Glutamatergic neuron (in vitro differentiated cells): ENCODE results near the gene CLPTM1. TPM values are rescaled to one million over a fixed set of nuclear protein-coding genes. Genes with fewer than 3 reads are reported as not detected.

Experiments used
- DNase-seq: peaks from one replicate; pipeline ENCODE4 v3.0.0; 2022
- H3K27ac Mint-ChIP-seq: one replicate; pipeline ENCODE4 v1.8.0; 2020; ENCODE audit warnings: mild to moderate bottlenecking, mixed read lengths, inconsistent platforms; ENCODE audit not compliant: unreplicated experiment
- H3K27me3 Mint-ChIP-seq: one replicate; pipeline ENCODE4 v1.8.0; 2020; ENCODE audit warnings: mild to moderate bottlenecking, moderate library complexity, mixed read lengths, inconsistent platforms; ENCODE audit not compliant: unreplicated experiment
- H3K36me3 Mint-ChIP-seq: one replicate; pipeline ENCODE4 v1.8.0; 2020; ENCODE audit warnings: mild to moderate bottlenecking, mixed read lengths, inconsistent platforms; ENCODE audit not compliant: unreplicated experiment
- H3K4me1 Mint-ChIP-seq: one replicate; pipeline ENCODE4 v1.8.0; 2020; ENCODE audit warnings: mild to moderate bottlenecking, low read depth, mixed read lengths, inconsistent platforms; ENCODE audit not compliant: unreplicated experiment
- H3K4me3 Mint-ChIP-seq: one replicate; pipeline ENCODE4 v1.8.0; 2020; ENCODE audit warnings: mild to moderate bottlenecking, mixed read lengths, inconsistent platforms; ENCODE audit not compliant: unreplicated experiment
- H3K9me3 Mint-ChIP-seq: one replicate; pipeline ENCODE4 v1.8.0; 2020; ENCODE audit warnings: mild to moderate bottlenecking, moderate library complexity, mixed read lengths, inconsistent platforms; ENCODE audit not compliant: unreplicated experiment
- total RNA-seq: library from RNA; stranded (reverse); fragmentation: NEBNext Ultra II Directional; extraction: Animal tissue kit (Norgen Biotek cat#: 25700); gene quantifications from one replicate; pipeline ENCODE4 v1.2.1, GENCODE V29; 2021; ENCODE audit not compliant: unreplicated experiment
- TF ChIP-seq, protein P1 (sequence below): fragments of 200-600 bp; sonication (generic); IDR thresholded peaks from one replicate; pipeline ENCODE4 v1.5.0; 2021; ENCODE audit not compliant: partially characterized antibody, unreplicated experiment

CLPTM1 gene
- total RNA-seq, 1 donor from 2014 or later = 102 TPM

- peaks cover 3% of the 10 kb centered on the region for H3K4me1 Mint-ChIP-seq
- TF ChIP-seq, protein P1, sequence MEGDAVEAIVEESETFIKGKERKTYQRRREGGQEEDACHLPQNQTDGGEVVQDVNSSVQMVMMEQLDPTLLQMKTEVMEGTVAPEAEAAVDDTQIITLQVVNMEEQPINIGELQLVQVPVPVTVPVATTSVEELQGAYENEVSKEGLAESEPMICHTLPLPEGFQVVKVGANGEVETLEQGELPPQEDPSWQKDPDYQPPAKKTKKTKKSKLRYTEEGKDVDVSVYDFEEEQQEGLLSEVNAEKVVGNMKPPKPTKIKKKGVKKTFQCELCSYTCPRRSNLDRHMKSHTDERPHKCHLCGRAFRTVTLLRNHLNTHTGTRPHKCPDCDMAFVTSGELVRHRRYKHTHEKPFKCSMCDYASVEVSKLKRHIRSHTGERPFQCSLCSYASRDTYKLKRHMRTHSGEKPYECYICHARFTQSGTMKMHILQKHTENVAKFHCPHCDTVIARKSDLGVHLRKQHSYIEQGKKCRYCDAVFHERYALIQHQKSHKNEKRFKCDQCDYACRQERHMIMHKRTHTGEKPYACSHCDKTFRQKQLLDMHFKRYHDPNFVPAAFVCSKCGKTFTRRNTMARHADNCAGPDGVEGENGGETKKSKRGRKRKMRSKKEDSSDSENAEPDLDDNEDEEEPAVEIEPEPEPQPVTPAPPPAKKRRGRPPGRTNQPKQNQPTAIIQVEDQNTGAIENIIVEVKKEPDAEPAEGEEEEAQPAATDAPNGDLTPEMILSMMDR = no peak
- H3K4me3 Mint-ChIP-seq = no peak overlapping the region
Measured at GRCh38 chr19:45010306-45010705, 55.1 kb downstream of the CLPTM1 start.

GRCh38 chr19:45011959-45012358, 56.8 kb downstream of the CLPTM1 start:
- TF ChIP-seq, protein P1 = no peak
- no peaks in the 10 kb centered on the region for H3K36me3 Mint-ChIP-seq
- H3K27me3 Mint-ChIP-seq = peaks cover 4% of the 10 kb centered on the region
- no peak overlapping the region for H3K4me3 Mint-ChIP-seq
- peaks cover 3% of the 10 kb centered on the region for H3K4me1 Mint-ChIP-seq
- H3K27ac Mint-ChIP-seq = no peak overlapping the region
- DNase-seq = no peak
- H3K9me3 Mint-ChIP-seq = peaks cover 2% of the 10 kb centered on the region

More at GRCh38 chr19:45010306-45010705, 55.1 kb downstream of the CLPTM1 start:
- no peak for DNase-seq
- peaks cover 2% of the 10 kb centered on the region for H3K27me3 Mint-ChIP-seq
- H3K36me3 Mint-ChIP-seq = no peaks in the 10 kb centered on the region
- peaks cover 2% of the 10 kb centered on the region for H3K9me3 Mint-ChIP-seq
- peak overlapping the region; percentile 20 for H3K27ac Mint-ChIP-seq

DNA sequence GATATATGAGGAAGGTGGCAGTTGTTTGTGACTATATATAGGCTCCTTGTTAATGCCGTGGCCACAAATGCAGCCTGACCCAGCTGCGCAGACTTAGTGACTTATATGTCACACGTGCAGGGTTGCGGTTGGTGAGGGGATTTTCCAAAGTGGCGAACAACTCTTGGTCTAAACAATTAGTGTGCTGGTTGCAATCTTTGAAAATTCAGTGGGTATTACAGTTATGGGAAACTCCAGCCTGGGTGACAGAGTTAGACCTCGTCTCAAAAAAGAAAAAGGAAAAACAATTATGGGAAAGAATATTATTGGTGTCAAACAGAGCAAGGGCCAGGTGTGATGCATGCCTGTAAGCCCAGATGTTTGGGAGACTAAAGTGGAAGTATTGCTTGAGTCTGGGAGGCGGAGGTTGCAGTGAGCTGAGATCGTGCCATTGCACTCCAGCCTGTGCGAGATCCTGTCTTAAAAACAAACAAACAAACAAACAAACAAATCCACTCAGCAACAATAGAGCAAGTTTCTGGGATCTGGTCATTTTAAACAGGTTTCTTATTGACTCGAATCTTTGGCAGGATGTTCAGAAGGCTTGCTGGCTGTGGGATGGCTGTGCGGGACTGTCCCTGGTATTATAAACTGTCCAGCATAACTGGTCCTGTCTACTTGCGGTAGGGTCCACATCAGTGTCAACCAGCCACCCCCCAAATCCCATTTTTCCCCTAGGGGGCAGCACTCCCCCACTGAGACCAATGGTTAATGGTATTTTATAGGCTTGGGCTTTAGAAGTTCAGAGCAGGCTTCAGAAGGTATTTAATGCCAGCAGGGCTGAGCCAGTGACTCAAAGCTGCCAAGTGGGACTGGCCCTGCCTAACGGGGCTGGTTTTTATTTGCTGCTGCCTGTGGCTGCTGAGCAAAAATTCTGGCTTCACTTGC, 61.5 kb downstream of the CLPTM1 start:
- Mint-ChIP-seq H3K27ac (no peak overlapping the region), H3K36me3 (no peaks in the 10 kb centered on the region), H3K27me3 (peaks cover 2% of the 10 kb centered on the region), H3K9me3 (no peaks in the 10 kb centered on the region), H3K4me3 (no peak overlapping the region), H3K4me1 (no peaks in the 10 kb centered on the region)
- DNase-seq = peak; percentile 80
- TF ChIP-seq, protein P1 = peak; percentile 75

GRCh38 chr19:45019187-45019586, 64.0 kb downstream of the CLPTM1 start:
- Mint-ChIP-seq H3K9me3 (no peaks in the 10 kb centered on the region), H3K36me3 (no peaks in the 10 kb centered on the region), H3K4me3 (no peak overlapping the region), H3K27ac (no peak overlapping the region), H3K4me1 (no peaks in the 10 kb centered on the region), H3K27me3 (peaks cover 2% of the 10 kb centered on the region)
- TF ChIP-seq, protein P1 = no peak
- DNase-seq = no peak

- Mint-ChIP-seq H3K27me3 (peaks cover 2% of the 10 kb centered on the region), H3K4me3 (no peak overlapping the region), H3K27ac (no peak overlapping the region), H3K36me3 (no peaks in the 10 kb centered on the region), H3K9me3 (no peaks in the 10 kb centered on the region), H3K4me1 (no peaks in the 10 kb centered on the region)
- TF ChIP-seq, protein P1 = no peak
- DNase-seq = no peak
Measured at GRCh38 chr19:45020071-45020470, 64.9 kb downstream of the CLPTM1 start.
